Midbrain (tissue), 1 donor: Measurements from ENCODE around the gene FIGNL1.

Experiments used
- DNase-seq: peaks from one replicate; lab custom pipeline; 2025; lab: John Stamatoyannopoulos, UW

Gene FIGNL1, protein sequence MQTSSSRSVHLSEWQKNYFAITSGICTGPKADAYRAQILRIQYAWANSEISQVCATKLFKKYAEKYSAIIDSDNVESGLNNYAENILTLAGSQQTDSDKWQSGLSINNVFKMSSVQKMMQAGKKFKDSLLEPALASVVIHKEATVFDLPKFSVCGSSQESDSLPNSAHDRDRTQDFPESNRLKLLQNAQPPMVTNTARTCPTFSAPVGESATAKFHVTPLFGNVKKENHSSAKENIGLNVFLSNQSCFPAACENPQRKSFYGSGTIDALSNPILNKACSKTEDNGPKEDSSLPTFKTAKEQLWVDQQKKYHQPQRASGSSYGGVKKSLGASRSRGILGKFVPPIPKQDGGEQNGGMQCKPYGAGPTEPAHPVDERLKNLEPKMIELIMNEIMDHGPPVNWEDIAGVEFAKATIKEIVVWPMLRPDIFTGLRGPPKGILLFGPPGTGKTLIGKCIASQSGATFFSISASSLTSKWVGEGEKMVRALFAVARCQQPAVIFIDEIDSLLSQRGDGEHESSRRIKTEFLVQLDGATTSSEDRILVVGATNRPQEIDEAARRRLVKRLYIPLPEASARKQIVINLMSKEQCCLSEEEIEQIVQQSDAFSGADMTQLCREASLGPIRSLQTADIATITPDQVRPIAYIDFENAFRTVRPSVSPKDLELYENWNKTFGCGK

DNA sequence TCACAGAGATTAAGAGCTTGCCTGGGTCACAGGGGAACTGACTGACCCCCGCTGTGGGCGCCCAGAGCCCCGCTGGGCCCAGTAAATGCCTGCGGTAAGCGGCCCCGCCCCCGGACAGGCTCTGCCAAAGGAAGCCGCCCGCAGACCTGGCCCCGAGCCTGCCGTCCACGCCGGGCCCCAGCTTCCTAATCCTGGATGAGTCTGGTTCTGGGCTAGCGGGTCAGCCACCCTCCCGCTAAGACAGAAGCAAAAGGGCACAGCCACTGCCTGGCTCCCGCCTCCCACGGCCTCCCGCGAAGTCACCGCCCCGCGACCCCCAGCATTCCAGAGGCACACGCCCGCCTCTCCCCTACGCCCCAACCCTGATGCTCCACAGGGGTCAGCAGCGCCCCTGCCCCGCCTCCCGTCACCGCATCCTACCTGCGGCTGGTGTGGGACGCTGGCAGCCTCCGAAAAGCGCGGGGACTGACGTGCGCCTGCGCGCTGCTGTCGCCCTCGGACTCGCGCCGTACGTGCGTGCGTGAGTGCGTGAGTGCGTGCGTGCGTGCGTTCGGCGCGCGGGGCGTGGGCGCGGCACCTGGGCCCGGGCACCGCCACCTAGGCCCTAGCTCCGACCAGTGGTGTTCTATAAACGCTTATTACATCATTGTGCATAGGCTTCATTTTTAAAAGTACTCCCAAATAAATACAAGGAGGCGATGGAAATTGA is at the start of gene FIGNL1:
Gene FIGNL1, minus strand, starts transcription at position 470 of the 709 bp plus-strand sequence. CDS start 3,063 bp downstream, outside the sequence.
- peak; percentile 69 for DNase-seq

- no peak for DNase-seq
Measured at GRCh38 chr7:50499092-50499491, 48.9 kb upstream of the FIGNL1 start.

- DNase-seq = no peak
Measured at GRCh38 chr7:50497968-50498367, 47.8 kb upstream of the FIGNL1 start.

- DNase-seq = no peak
Measured at GRCh38 chr7:50497068-50497642, 47.0 kb upstream of the FIGNL1 start.

DNA sequence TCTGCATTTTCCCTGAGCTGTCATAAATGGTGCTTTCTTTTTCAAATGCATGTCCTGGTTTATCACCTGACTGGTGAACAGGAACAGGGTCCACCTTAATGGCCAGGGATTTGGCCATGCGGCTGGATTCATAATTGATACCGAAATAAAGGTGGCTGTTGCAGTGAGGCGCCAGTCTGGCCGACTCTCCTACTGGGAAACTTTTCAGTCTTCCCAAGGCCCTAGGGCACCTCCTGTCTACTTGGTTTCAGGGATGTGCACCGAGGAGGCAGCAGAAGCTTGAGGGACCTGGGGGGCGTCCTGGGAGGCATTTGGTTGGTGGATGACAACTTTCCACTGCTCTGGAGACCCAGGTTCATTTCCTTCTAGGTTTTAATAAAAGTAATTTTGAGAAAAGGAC is 46.4 kb upstream of the FIGNL1 start:
- DNase-seq = no peak

DNA sequence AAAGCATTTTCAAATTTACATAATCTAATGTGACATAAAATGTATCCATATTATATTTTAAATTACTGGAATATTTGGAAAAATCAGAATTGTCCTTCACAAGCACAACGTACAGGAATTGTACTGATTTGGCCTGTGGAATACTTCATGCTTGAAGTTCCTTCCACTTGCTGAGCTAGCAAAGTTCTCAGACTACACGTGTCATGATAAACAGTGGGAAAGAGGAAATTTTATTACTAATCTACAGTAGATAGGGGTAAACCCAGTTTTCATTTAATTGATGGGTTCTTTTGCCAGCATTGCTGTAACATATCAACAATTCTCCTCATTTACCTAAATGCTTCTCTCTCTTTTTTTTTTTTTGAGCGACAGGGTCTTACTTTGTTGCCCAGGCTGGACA is 45.6 kb upstream of the FIGNL1 start:
- DNase-seq = no peak

GRCh38 chr7:50492770-50493519 is 42.8 kb upstream of the FIGNL1 start:
- DNase-seq = no peak

- DNase-seq = no peak
Measured at GRCh38 chr7:50491943-50492342, 41.8 kb upstream of the FIGNL1 start.

- no peak for DNase-seq
Measured at GRCh38 chr7:50491209-50491608, 41.1 kb upstream of the FIGNL1 start.

GRCh38 chr7:50488379-50488778 is 38.2 kb upstream of the FIGNL1 start:
- no peak for DNase-seq

- DNase-seq = no peak
Measured at GRCh38 chr7:50486512-50486911, 36.4 kb upstream of the FIGNL1 start.

GRCh38 chr7:50481867-50482266 is 31.7 kb upstream of the FIGNL1 start:
- no peak for DNase-seq

- no peak for DNase-seq
Measured at GRCh38 chr7:50480797-50481196, 30.6 kb upstream of the FIGNL1 start.

DNA sequence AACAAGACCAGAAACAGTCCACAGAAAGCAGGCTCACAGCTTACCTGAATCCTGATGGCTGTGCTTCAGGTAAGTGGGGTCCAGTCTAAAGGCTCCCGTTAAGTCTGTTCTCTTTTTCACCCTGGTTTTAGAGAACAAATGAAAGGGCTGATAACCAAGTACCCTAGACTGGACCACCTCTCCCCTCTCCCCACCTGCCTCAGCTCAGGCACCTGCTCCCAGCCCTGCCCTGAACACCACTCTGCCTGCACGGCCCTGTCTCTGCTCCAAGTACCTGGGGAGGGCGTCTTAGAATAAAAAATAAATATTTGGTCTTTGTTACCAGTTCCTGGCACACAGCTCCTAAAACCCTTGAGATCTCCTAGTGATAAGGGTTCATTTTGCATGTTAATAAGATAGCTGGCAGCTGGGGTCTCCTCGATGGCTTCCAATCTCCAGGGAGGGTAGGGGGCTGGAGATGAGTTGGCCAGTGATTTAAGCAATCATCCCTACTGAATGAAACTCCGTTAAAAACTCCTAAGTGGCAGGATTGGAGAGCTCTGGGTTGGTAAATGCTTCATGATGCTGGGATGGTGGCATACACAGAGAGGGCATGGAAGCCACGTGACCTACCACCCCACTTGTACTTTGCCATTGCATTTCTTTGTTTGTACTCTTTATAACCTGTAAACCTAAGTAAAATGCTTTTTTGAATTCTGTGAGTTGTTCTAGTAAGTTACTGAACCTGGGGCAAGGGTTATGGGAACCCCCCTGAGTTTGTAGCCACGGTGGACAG is 29.8 kb upstream of the FIGNL1 start:
- no peak for DNase-seq

GRCh38 chr7:50477640-50478039 is 27.5 kb upstream of the FIGNL1 start:
- DNase-seq = no peak

- DNase-seq = no peak
Measured at GRCh38 chr7:50476953-50477625, 26.9 kb upstream of the FIGNL1 start.

- DNase-seq = no peak
Measured at GRCh38 chr7:50475340-50475739, 25.2 kb upstream of the FIGNL1 start.

- DNase-seq = no peak
Measured at GRCh38 chr7:50474382-50475160, 24.4 kb upstream of the FIGNL1 start.

DNA sequence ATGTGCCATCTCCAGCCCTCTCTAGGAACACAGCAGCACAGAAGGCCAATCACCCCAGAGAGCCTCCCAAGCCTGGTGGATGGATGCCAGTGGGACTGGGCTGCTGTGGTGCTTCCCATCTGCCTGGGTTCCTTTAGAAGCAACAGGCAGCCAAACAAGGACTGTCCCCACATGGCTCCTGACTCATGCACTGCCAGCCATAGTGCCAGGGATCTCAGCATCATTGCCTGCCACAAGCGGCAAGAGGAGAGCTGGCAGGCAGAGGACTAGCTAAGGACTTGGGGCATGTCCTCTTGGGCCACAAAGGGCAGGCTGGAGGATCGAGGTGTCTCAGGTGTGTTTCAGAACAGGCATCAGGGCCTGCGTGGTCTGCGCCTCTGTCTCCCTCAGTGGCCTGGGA is 23.4 kb upstream of the FIGNL1 start:
- no peak for DNase-seq

- DNase-seq = no peak
Measured at GRCh38 chr7:50472427-50472826, 22.3 kb upstream of the FIGNL1 start.
